GM19023 (cell line): ENCODE data around the gene SALL2.
"Not testable (repeated sequence)": the region's sequence is repeated elsewhere in the genome, so short reads cannot be mapped to it uniquely, and the experiment has no call there.

Experiments used
- ATAC-seq: cut with Tn5 transposase; IDR thresholded peaks from one replicate; pipeline ENCODE4 v1.9.1; 2021; ENCODE audit warnings: mild to moderate bottlenecking, moderate library complexity; ENCODE audit not compliant: unreplicated experiment

SALL2 gene

DNA sequence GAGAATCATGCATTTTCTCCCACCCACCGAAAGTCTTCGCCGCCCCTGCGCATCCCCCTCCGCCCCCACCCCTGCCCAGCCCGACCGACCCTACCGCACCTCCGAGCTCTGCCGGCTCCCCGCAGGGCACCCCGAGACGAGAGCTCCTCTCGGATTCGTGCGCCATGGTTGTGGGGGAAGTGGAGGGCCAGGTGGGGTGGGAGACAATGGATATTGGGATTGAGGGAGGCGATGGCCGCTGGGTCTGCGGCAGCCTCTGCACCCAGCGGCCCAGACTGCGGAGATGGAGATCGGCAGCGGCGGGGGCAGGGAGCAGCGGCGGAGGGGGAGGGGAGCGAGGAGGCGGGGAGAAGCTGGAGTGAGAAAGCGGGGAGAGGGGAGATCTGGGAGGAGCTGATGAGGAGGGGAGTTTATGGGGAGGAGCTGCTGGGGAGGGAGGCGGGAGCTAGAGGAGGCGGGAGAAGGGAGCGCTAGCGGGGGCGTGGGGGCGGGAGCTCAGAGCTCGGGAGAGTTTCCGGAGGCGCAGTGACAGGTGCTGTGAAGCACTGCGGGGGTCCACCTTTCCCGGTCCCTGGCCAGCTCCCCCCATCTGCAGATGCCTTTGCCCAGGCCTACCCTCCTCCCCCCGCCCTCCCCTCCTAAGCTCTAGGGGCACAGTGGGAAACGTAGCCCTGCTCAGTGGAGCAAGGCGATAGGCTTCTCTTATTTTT lies at the start of gene SALL2:
TSS of gene SALL2 (minus strand) at position 385 of the 710 bp plus-strand sequence. CDS start at position 166, 219 bp downstream.
- ATAC-seq, result peak; percentile 60

DNA sequence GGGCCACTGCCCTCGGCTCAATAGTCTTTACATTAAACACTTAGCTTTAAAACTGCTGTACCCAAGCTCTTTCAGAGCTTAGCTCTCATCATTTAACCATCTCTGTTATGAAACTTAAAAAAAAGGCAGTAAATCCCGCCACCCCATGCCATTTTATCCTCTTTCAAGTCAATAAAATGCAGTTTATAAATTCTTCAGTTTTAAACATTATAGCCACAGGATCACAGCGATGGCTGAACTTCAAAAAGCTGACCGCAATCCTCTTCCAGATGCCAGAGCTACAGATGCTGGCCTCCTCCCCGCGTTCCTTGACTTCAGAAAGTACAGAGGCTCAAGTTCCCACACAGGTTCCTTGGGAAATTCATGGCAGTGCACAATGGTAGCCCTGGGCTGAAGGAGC lies 49.5 kb upstream of the SALL2 start:
- no peak for ATAC-seq

GRCh38 chr14:21572604-21573003 lies 46.5 kb upstream of the SALL2 start:
- ATAC-seq, result no peak

GRCh38 chr14:21558703-21559170 lies 32.6 kb upstream of the SALL2 start:
- ATAC-seq, result no peak

- no peak for ATAC-seq
These were observed 31.1 kb upstream of the SALL2 start for GRCh38 chr14:21557084-21557901.

DNA sequence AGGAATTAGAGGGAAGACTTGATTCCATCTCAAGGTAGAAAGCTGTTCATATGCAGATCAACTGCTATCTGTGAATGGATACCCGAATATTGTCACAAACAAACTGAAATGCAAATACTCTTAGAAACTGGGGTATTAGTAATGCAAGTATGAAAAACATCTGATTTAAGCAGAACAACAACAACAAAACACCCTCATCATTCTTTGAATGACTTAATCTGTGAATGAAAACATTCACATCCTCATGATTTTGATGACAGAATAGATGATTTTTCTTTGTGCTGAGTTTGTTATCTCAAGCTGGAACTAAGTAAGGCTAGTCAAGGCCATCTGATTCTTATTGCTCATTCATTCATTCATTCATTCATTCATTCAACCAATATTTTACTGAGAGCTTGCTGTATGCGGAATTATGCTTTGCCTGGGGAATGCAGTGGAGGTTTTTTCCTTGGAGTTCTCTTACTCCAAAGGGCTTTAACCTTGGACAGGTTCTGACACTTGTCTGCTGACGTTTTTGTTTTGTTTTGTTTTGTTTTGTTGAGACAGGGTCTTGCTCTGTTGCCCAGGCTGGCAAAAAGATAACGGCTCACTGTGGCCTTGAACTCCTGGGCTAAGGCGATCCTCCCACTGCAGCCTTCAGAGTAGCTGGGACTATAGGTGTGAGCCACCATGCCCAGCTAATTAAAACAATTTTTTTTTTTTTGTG lies 30.4 kb upstream of the SALL2 start:
- no peak for ATAC-seq

DNA sequence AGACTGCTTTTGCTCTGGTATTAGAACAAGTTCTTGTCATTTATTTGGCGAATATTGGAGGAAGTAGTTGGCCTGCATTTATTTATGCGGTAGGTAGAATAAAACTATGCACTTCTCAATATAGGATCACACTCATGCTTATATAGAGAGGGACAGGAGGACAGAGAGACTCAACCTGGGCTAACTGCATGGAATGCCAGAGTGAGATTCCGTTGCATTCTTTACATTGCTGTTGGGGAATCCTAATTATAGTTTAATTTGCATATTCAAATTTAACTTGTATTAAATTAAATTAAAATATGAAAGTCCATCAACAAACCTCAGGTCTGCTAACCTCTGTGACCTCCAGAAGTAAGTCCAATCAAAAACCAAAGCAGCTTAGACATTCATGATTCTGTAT lies 27.1 kb upstream of the SALL2 start:
- ATAC-seq, result no peak

- ATAC-seq, result not testable (repeated sequence)
These were observed 18.4 kb upstream of the SALL2 start for GRCh38 chr14:21544588-21544987.

DNA sequence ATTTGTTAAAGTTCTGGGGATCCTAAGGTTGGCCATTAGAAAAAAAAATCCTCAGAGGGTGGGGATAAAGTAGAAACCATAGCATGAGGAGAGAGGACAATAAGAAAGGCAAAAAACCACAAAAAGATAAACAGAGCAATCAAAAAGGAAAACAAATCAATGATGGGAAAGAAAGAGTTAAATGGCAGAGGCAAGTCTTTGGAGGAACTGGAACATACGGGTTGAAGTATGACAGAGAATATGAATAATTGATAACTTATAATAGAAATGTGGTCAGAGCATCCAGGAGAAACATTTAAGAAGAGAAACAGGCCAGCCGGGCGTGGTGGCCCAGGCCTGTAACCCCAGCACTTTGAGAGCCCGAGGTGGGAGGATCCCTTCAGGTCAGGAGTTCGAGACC lies 17.8 kb upstream of the SALL2 start:
- ATAC-seq, result no peak

GRCh38 chr14:21543521-21543960 lies 17.4 kb upstream of the SALL2 start:
- ATAC-seq, result no peak

GRCh38 chr14:21541413-21542074 lies 15.4 kb upstream of the SALL2 start:
- no peak for ATAC-seq

- no peak for ATAC-seq
These were observed 13.2 kb upstream of the SALL2 start for GRCh38 chr14:21539189-21539940.

- ATAC-seq, result no peak
These were observed 10.9 kb upstream of the SALL2 start for GRCh38 chr14:21537090-21537424.

GRCh38 chr14:21536418-21537089 lies 10.4 kb upstream of the SALL2 start:
- no peak for ATAC-seq

DNA sequence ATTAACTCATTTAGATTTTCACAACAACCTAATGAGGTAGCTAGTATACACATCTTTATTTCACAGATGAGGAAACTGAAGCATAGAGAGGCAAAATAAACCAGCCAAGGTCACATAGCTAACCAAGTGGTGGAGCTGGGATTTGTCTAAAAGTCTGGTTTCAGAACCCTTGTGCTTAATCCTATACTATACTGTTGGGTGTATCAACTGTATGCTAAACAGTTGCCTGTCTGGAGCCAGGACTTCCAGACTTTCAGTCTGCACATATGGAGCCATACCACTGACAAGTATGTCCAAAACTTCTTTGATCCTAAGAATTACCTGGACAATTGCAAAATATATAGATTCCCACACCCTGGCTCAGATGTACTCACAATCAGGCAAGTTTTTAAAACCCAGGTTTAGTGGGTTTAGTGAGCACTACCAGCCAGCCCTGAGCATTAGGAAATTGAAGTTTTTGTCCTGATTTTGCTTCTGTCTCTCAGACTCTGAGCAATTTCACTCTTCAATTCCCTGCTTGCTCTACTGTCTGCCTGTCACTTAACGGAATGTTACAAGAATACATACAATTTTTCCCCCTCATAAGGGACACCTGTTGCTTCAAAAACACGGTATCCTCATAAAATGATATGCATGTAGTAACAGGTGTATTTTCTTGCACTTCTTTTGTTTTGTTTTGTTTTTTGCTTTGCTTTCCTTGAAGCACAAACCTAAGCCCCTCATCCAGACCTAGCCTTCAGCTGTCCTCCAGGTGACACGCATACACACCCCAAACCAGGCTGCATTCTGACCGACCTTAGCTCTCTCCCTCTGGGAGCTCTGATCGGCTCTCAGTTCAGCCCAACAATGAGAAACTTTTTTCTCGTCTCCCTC lies 9.6 kb upstream of the SALL2 start:
- ATAC-seq, result no peak

GRCh38 chr14:21534576-21534975 lies 8.4 kb upstream of the SALL2 start:
- no peak for ATAC-seq

DNA sequence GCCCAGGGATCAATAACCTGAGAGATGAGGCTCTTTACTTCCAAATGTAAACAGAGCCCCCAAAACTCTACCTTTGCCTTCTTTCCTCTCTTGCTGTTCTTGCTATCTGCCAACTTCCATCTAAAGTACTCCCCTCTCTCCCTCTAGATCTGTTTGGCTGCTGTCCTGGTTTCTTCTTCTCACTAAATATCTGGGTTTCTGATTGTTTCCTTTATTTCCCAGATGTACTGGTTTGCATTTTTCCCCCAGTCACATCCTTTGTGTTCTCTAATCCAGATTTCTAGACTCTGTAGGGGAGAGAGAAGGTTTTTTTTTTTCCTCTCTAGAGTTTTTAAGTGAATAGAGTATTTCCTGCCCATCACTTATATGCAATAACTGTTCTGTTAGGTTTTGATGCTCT lies 7.1 kb upstream of the SALL2 start:
- ATAC-seq, result no peak

DNA sequence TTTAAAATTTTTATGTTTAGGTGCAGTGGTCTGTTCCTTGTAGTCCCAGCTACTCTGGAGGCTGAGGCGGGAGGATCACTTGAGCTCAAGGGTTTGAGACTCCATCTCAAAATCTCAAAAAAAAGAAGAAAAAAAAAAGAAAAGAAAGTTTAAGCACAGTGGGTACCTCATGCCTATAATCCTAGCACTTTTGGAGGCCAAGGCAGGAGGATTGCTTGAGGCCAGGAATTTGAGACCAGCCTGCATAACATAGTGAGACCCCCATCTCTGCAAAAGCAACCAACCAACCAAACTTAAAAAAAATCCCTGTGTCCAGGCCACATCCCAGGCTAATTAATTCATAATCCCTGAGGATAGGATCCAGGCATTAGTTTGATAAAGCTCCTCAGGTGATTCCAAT lies 3.4 kb upstream of the SALL2 start:
- no peak for ATAC-seq
